OCI-LY3 (cell line): Measurements from ENCODE around the gene BTF3L4.
"Not testable (repeated sequence)": the region's sequence is repeated elsewhere in the genome, so short reads cannot be mapped to it uniquely, and the experiment has no call there.

Source experiments
- H2AFZ ChIP-seq: fragments of 200-600, 300-600 bp; shearing (Covaris generic); 2 replicates; pipeline ENCODE4 v1.6.0; 2014; ENCODE audit warnings: antibody characterized with exemption, low read depth, low read length
- H3K27ac ChIP-seq: fragments of 200-600, 300-600 bp; sonication (generic); 2 replicates; pipeline ENCODE4 v1.5.1; 2014; ENCODE audit warnings: mild to moderate bottlenecking, low read length, moderate library complexity, mixed read lengths
- H3K27me3 ChIP-seq: fragments of 200-600, 300-600 bp; sonication (generic); 2 replicates; pipeline ENCODE4 v1.6.1; 2014; ENCODE audit warnings: low read depth, low read length, mixed read lengths
- H3K36me3 ChIP-seq: fragments of 200-600, 300-600 bp; sonication (generic); replicated peaks from 2 replicates; pipeline ENCODE3; 2014; ENCODE audit warnings: low read depth, low read length, mixed read lengths
- H3K4me1 ChIP-seq: fragments of 300-600, 200-600 bp; sonication (generic); 2 replicates; pipeline ENCODE4 v1.6.1; 2014; ENCODE audit warnings: low read length, mixed read lengths
- H3K4me2 ChIP-seq: fragments of 200-600, 300-600 bp; sonication (generic); 2 replicates; pipeline ENCODE4 v1.6.1; 2014; ENCODE audit warnings: low read length, mixed read lengths
- H3K4me3 ChIP-seq: fragments of 300-600, 200-600 bp; sonication (generic); 2 replicates; pipeline ENCODE4 v1.5.1; 2014; ENCODE audit warnings: antibody characterized with exemption, mild to moderate bottlenecking, low read length, moderate library complexity
- H3K79me2 ChIP-seq: fragments of 300-600, 200-600 bp; shearing (Covaris generic); 2 replicates; pipeline ENCODE4 v1.6.1; 2014; ENCODE audit warnings: mild to moderate bottlenecking, low read length, mixed read lengths
- H3K9ac ChIP-seq: fragments of 300-600, 200-600 bp; shearing (Covaris generic); 2 replicates; pipeline ENCODE4 v1.6.0; 2014; ENCODE audit warnings: mild to moderate bottlenecking, low read length, moderate library complexity
- H3K9me3 ChIP-seq: fragments of 200-600, 300-600 bp; shearing (Covaris generic); 2 replicates; pipeline ENCODE4 v1.6.1; 2014; ENCODE audit warnings: low read length, mixed read lengths; ENCODE audit not compliant: insufficient read depth
- H4K20me1 ChIP-seq: fragments of 200-600, 300-600 bp; sonication (generic); 2 replicates; pipeline ENCODE4 v1.6.1; 2016; ENCODE audit warnings: low read length, mixed read lengths; ENCODE audit not compliant: insufficient read depth
- CTCF ChIP-seq: fragments of 200-600, 300-600 bp; sonication (generic); IDR thresholded peaks from 2 replicates; pipeline ENCODE4 v1.5.1; 2014; ENCODE audit warnings: antibody characterized with exemption, low read length, low read depth
- EZH2phosphoT487 ChIP-seq: fragments of 200-600 bp; shearing (Covaris generic); IDR thresholded peaks from 2 replicates; pipeline ENCODE4 v1.6.1; 2018; ENCODE audit warnings: antibody characterized with exemption, mixed run types, low read depth

The BTF3L4 gene

GRCh38 chr1:52022133-52022532 is 34.0 kb upstream of the BTF3L4 start:
- Histone ChIP-seq H3K9me3 (no peaks in the 10 kb centered on the region), H3K27ac (no peak overlapping the region), H3K4me3 (no peak overlapping the region), H3K36me3 (peaks cover 6% of the 10 kb centered on the region), H3K79me2 (no peaks in the 10 kb centered on the region), H4K20me1 (no peaks in the 10 kb centered on the region), H3K27me3 (no peaks in the 10 kb centered on the region), H2AFZ (no peak overlapping the region), H3K4me1 (no peaks in the 10 kb centered on the region), H3K4me2 (no peak overlapping the region), H3K9ac (no peak overlapping the region)
- no peak for TF ChIP-seq CTCF
- no peak for TF ChIP-seq EZH2phosphoT487

DNA sequence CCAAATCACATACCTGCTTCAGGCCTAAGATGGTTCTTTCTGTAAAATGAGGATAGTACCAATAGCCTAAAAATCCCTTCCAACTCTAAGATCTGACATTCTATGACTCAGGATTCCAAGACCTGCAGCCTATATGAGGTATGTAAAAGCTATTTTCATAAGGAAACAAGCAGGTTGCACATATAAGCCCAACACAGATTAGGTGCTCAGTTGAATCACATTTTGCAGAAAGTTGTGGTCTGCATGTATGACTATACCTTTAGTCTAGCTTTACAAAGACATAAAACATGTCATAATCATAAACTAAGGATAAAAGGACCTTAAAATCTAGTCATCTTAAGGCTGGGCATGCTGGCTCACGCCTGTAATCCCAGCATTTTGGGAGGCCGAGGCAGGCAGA is 29.8 kb upstream of the BTF3L4 start:
- Histone ChIP-seq H3K9ac (no peak overlapping the region), H3K9me3 (no peaks in the 10 kb centered on the region), H3K4me3 (no peak overlapping the region), H3K36me3 (peaks cover 6% of the 10 kb centered on the region), H3K4me2 (no peak overlapping the region), H3K27me3 (no peaks in the 10 kb centered on the region), H4K20me1 (no peaks in the 10 kb centered on the region), H2AFZ (no peak overlapping the region), H3K27ac (no peak overlapping the region), H3K4me1 (no peaks in the 10 kb centered on the region), H3K79me2 (peaks cover 4% of the 10 kb centered on the region)
- TF ChIP-seq CTCF = no peak

DNA sequence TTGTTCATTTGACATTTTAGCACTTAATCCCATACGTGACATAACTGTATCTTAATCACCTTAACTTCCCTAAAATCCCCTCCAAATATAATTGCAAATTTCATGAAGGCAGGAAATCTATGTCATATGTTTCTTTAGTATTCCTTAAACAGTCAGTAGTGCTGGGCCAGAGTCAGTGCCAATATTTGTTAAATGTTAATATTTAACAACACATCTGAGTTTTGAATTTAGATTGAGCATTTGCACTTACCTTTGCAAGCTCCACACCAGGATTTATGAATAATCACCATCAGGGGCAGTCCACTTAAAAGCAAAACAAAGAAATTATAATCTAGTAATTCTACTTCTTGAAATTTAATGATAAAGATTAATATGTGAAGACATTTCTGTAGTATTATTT is 27.8 kb upstream of the BTF3L4 start:
- H3K79me2 ChIP-seq = peaks cover 25% of the 10 kb centered on the region
- TF ChIP-seq EZH2phosphoT487 (no peak), CTCF (no peak)
- peaks cover 11% of the 10 kb centered on the region for H3K4me1 ChIP-seq
- H4K20me1 ChIP-seq = peaks cover 9% of the 10 kb centered on the region
- no peak overlapping the region for H3K9ac ChIP-seq
- H3K4me2 ChIP-seq = no peak overlapping the region
- H2AFZ ChIP-seq = no peak overlapping the region
- no peak overlapping the region for H3K4me3 ChIP-seq
- no peaks in the 10 kb centered on the region for H3K27me3 ChIP-seq
- no peak overlapping the region for H3K27ac ChIP-seq
- no peaks in the 10 kb centered on the region for H3K9me3 ChIP-seq
- H3K36me3 ChIP-seq = peaks cover 9% of the 10 kb centered on the region

DNA sequence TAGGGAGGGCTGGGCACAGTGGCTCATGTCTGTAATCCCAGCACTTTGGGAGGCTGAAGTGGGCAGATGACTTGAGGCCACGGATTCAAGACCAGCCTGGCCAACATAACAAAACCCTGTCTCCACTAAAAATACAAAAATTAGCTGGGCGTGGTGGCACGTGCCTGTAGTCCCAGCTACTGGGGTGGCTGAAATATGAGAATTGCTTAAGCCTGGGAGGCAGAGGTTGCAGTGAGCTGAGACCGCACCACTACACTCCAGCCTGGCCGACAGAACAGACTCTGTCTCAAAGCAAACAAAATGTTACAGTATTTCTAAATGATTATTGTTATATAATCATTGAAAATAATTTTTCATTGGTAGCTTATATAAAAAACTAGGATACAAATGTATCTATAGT is 27.3 kb upstream of the BTF3L4 start:
- H3K27ac ChIP-seq, H3K36me3 ChIP-seq, H3K9ac ChIP-seq, H3K27me3 ChIP-seq, H3K4me3 ChIP-seq, H4K20me1 ChIP-seq, H2AFZ ChIP-seq, H3K9me3 ChIP-seq, H3K4me2 ChIP-seq: not testable (repeated sequence)
- peaks cover 12% of the 10 kb centered on the region for H3K4me1 ChIP-seq
- peaks cover 27% of the 10 kb centered on the region for H3K79me2 ChIP-seq
